ENCODE results near the gene GSTM4.
"Not testable (repeated sequence)": the region's sequence is repeated elsewhere in the genome, so short reads cannot be mapped to it uniquely, and the experiment has no call there.

DNA sequence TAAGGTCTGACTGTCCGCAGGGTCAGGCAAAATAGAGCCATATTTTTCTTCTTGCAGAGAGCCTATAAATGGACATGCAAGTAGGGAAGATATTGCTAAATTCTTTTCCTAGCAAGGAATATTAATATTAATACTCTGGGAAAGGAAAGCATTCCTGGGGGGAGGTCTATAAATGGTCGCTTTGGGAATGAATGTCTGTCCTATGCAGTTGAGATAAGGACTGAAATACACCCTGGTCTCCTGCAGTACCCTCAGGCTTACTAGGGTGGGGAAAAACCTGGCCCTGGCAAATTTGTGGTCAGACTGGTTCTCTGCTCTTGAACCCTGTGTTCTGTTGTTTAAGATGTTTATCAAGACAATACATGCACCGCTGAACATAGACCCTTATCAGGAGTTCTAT is 47.0 kb downstream of the GSTM4 start:
- TF ChIP-seq, protein P1, sequence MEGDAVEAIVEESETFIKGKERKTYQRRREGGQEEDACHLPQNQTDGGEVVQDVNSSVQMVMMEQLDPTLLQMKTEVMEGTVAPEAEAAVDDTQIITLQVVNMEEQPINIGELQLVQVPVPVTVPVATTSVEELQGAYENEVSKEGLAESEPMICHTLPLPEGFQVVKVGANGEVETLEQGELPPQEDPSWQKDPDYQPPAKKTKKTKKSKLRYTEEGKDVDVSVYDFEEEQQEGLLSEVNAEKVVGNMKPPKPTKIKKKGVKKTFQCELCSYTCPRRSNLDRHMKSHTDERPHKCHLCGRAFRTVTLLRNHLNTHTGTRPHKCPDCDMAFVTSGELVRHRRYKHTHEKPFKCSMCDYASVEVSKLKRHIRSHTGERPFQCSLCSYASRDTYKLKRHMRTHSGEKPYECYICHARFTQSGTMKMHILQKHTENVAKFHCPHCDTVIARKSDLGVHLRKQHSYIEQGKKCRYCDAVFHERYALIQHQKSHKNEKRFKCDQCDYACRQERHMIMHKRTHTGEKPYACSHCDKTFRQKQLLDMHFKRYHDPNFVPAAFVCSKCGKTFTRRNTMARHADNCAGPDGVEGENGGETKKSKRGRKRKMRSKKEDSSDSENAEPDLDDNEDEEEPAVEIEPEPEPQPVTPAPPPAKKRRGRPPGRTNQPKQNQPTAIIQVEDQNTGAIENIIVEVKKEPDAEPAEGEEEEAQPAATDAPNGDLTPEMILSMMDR (IDR thresholded peaks at IDR 0.05), result not testable (repeated sequence)
- TF ChIP-seq POLR2A (IDR thresholded peaks at IDR 0.05); POLR2AphosphoS5 (IDR thresholded peaks at IDR 0.05); EP300 (IDR thresholded peaks at IDR 0.05; ENCODE audit: low read depth): not testable (repeated sequence)
